Hair follicle dermal papilla cell (primary cell): Measurements from ENCODE around the gene CHURC1. TPM values are rescaled to one million over a fixed set of nuclear protein-coding genes. Genes with fewer than 3 reads are reported as not detected.

ENCODE experiments used
- small RNA-seq: library from RNA; depleted of rRNA; stranded (forward); fragments of <200 nt; gene quantifications from one replicate; pipeline ENCODE3, GENCODE V24; 2012
- total RNA-seq: library from RNA; depleted of rRNA; stranded (reverse); fragments of >200 nt; gene quantifications from 2 replicates; pipeline ENCODE4 v1.2.3, GENCODE V29; 2012

Gene CHURC1
- total RNA-seq, result 44.5 and 52.0 TPM in 2 replicates

DNA sequence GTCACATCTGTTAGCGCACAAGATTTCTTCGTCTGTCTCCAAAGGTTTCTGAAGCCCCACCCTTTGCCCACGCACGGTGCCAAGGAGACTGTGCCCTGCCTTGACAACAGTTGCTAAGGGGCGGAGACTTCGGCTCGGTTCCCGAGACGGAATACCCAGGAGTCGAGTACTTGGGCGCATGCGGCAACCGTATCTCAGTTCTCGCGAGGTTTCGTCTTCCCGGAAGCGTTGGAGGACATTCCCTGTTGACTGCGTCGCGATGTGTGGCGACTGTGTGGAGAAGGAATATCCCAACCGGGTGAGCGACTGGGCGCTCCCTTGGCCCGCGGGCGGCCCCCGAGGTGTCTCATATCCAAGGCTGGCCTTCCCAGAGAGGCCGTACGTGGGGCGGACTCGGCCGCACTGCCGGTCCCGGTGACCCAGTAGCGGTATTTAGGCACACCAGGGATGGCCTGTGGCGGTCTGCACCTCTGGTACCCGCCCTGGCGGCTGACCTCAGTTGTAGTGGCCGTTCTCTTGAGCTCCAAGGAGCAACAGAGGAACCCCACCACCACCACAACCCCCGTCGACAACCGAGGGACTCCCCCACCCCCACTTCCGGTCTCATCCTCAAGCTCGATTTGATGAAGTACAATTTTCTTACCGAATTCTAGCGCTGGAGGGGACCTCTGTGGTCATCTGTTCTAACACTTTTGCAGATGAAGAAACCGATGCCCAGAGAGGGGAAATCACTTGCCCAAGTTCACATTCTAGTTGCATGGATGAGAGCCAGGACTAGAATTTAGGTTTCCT is at the start of gene CHURC1:
CHURC1 (plus strand) TSS at position 219 of the 792 bp plus-strand sequence; CDS start at position 260, 41 bp downstream.

DNA sequence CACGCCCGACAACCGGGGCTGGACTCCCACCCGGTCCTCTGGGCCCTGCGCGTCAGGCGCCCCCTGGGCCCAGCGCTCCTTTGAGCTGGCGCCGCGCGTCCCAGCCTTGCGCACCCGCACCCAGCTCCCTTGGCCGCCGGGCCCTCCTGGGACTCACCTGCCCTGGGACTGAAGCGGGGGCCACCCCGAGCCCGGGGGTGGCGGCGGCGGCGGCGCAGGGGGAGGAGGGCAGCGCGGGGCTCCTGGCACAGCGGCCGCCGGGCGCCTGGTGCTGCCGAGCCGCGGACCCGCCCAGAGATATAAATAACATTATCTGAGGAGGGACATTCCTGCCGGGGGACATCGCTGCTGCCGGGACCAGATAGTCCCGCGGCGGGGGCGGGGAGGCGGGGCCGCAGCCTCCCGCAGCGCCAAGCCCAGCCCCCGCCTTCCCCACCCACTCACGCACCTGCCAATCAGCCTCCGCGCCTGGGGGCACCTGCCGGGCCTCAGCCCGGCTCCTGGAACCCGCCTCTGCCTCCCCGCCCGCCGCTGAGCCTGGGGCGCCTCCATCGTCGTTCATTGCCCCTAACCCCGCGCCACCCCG is 34.5 kb upstream of the CHURC1 start, which contains the start of gene SPTB:
SPTB (minus strand) TSS at position 273 of the 586 bp plus-strand sequence. CDS start 56,813 bp downstream, outside the sequence.

DNA sequence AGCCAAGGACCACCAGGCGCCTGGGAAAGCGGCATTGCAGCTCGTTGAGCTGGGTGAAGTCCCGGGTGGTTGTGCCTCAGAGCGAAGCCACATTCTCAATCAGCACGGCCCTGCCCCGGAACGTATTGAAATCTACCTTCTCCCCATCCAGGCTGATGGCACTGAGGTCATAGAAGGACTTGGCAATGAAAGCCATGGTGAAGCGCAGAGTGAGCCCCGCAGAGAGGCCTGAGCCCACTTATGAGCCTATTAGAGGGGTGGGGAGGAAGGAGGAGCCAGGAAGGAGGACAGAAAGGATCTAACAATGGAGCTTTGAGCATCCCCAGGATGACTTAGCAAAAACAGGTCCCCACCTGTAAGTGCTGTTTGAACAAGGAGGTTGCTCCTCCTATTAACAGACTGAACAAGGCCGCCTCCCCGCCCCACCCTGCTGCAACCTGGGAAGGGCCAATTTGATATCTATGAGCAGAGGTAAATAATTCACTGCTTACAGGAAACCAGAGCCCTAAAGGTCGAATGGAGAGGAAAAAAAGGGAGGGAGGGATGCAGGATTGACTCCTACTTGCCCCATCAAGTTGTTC is 28.4 kb downstream of the CHURC1 start, which contains the start of gene GPX2:
GPX2 (minus strand) TSS at position 215 of the 581 bp plus-strand sequence; CDS start at position 196, 19 bp downstream.

DNA sequence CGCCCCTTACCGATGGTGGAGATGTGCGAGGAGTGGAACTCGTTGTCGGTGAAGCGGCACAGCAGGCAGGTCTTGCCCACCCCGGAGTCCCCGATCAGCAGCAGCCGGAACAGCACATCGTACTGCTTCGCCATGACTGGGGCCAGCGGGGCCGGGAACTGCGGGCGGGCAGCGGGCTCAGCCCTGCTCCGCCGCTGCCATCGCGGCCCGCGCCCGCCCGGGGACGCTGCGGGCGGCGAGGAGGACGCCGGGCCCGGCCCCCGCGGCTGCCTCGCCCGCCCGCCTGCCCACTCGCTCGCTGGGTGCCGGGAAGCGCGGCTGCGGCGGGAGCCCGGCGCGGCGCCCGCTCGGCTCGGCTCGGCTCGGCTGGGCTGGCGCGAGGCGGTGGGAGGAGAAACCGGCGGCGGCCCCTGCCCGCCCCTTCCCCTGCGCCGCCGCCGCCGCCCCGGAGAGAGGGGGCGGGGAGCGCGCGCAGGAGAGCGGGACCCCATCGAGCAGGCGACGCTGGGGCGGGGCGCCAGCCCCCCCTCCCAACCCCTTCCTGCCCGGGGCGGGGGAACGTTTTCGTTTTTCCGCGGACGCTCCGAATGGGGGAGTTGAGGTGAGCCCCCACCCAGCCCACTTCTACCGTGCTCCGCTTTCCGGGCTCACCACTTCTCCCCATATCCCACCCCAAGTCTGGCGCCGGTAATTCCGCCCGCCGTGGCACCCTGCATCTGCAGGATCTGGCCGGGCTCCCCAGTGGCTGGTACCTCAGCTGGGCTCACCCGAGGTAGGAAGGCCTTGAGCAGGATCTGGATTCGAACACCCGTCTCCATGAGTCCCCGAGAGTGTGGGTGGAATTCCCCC is 57.9 kb downstream of the CHURC1 start, which contains the start of gene RAB15:
RAB15 (minus strand) TSS at position 394 of the 849 bp plus-strand sequence; CDS start at position 134, 260 bp downstream.

Small RNA genes lying within 50 kb of the gene (small RNA-seq; reads per million reads assigned to genes)
- gene RPPH1-2P, result not detected

Other genes with a start within 250 kb of the CHURC1 start
- 5.8 and 6.5 TPM in 2 replicates for gene PLEKHG3, start 210.0 kb upstream of the CHURC1 start, total RNA-seq
- under 0.01 TPM in 1 of 2 replicates, not detected in the other for gene SPTB, start 34.5 kb upstream of the CHURC1 start, total RNA-seq
- gene GPX2, start 28.3 kb downstream of the CHURC1 start, total RNA-seq, result not detected in 2 replicates
- 7.8 and 8.1 TPM in 2 replicates for gene RAB15, start 57.9 kb downstream of the CHURC1 start, total RNA-seq
- 15.9 and 16.2 TPM in 2 replicates for gene FNTB, start 72.4 kb downstream of the CHURC1 start, total RNA-seq
- gene MAX, start 188.1 kb downstream of the CHURC1 start, total RNA-seq, result 66.0 and 71.3 TPM in 2 replicates